ENCODE data around the gene CHRNA5.

The CHRNA5 gene

DNA sequence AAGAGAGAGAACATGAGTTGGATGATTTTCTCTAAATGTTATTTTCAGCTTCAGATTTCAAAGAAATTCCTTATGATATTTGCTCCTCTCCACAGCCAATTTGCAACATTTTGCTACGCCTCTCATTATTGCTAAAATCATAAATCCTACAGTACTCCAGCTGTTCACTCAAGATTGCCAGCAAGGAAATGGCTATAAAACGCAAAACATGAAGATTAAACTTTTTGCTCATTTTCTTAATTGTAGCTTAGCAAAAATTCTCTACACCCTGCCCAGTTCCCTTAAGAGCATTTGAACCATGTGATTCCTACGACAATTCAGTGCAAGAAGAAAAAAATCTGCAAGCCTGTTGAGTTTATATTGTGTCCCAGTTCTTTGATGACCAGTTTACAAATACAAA, 48.7 kb downstream of the CHRNA5 start:
- Histone ChIP-seq H3F3A (ENCODE audit: insufficient read depth, low read length) (no peaks in the 10 kb centered on the region), H3K36me3 (ENCODE audit: insufficient read depth, low read length) (no peaks in the 10 kb centered on the region), H3K9me2 (ENCODE audit: low read depth, low read length) (no peaks in the 10 kb centered on the region), H3K27ac (ENCODE audit: low read depth, low read length, poor library complexity, severe bottlenecking) (no peak overlapping the region), H2AFZ (ENCODE audit: low read length) (no peak overlapping the region), H3K4me2 (ENCODE audit: low read length) (no peak overlapping the region), H3K9ac (ENCODE audit: low read length) (no peak overlapping the region), H3K79me2 (ENCODE audit: insufficient read depth, low read length) (no peaks in the 10 kb centered on the region), H3K9me3 (ENCODE audit: low read length) (no peaks in the 10 kb centered on the region), H4K20me1 (ENCODE audit: insufficient read depth, low read length) (no peaks in the 10 kb centered on the region), H3K4me3 (ENCODE audit: low read depth, low read length, poor library complexity, severe bottlenecking) (no peak overlapping the region), H3K4me1 (ENCODE audit: insufficient read depth, low read length, severe bottlenecking) (no peaks in the 10 kb centered on the region), H3K27me3 (ENCODE audit: insufficient read depth, low read length) (no peaks in the 10 kb centered on the region)
- TF ChIP-seq, protein P1, sequence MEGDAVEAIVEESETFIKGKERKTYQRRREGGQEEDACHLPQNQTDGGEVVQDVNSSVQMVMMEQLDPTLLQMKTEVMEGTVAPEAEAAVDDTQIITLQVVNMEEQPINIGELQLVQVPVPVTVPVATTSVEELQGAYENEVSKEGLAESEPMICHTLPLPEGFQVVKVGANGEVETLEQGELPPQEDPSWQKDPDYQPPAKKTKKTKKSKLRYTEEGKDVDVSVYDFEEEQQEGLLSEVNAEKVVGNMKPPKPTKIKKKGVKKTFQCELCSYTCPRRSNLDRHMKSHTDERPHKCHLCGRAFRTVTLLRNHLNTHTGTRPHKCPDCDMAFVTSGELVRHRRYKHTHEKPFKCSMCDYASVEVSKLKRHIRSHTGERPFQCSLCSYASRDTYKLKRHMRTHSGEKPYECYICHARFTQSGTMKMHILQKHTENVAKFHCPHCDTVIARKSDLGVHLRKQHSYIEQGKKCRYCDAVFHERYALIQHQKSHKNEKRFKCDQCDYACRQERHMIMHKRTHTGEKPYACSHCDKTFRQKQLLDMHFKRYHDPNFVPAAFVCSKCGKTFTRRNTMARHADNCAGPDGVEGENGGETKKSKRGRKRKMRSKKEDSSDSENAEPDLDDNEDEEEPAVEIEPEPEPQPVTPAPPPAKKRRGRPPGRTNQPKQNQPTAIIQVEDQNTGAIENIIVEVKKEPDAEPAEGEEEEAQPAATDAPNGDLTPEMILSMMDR (IDR thresholded peaks at IDR 0.05; ENCODE audit: low read length) = no peak

GRCh38 chr15:78615151-78615589, 49.9 kb downstream of the CHRNA5 start:
- H3K36me3 ChIP-seq (ENCODE audit: insufficient read depth, low read length) = no peaks in the 10 kb centered on the region
- no peak overlapping the region for H2AFZ ChIP-seq (ENCODE audit: low read length)
- H3K27ac ChIP-seq (ENCODE audit: low read depth, low read length, poor library complexity, severe bottlenecking) = no peak overlapping the region
- no peak overlapping the region for H3K4me3 ChIP-seq (ENCODE audit: low read depth, low read length, poor library complexity, severe bottlenecking)
- H4K20me1 ChIP-seq (ENCODE audit: insufficient read depth, low read length) = no peaks in the 10 kb centered on the region
- no peaks in the 10 kb centered on the region for H3K4me1 ChIP-seq (ENCODE audit: insufficient read depth, low read length, severe bottlenecking)
- H3K4me2 ChIP-seq (ENCODE audit: low read length) = no peak overlapping the region
- no peaks in the 10 kb centered on the region for H3K9me2 ChIP-seq (ENCODE audit: low read depth, low read length)
- H3K9ac ChIP-seq (ENCODE audit: low read length) = no peak overlapping the region
- no peaks in the 10 kb centered on the region for H3K79me2 ChIP-seq (ENCODE audit: insufficient read depth, low read length)
- TF ChIP-seq EZH2 (IDR thresholded peaks at IDR 0.05; ENCODE audit: borderline replicate concordance, low read length) = no peak
- TF ChIP-seq, protein P1 (IDR thresholded peaks at IDR 0.05; ENCODE audit: low read length) = no peak
- no peaks in the 10 kb centered on the region for H3K27me3 ChIP-seq (ENCODE audit: insufficient read depth, low read length)
- no peaks in the 10 kb centered on the region for H3K9me3 ChIP-seq (ENCODE audit: low read length)
- no peaks in the 10 kb centered on the region for H3F3A ChIP-seq (ENCODE audit: insufficient read depth, low read length)

DNA sequence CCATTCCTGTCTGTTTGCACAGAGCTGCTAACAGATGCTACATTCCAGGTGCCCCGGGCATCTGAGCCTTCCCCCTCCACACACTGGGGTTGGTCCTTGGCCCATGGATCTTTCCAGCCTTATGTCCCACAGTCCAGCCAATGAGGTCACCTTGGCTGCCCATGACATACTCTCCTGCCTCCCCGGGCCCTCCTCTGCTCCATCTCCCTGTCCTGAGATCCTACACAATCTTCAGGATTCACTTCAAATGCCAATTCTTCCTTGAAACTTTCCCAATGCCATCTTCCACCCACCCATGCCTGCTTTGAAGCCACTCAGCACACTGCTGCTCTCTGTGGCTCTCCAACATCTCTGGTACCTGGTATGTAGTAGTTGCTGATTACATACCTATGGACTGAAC, 51.2 kb downstream of the CHRNA5 start:
- Histone ChIP-seq H3K4me2 (ENCODE audit: low read length) (no peak overlapping the region), H2AFZ (ENCODE audit: low read length) (no peak overlapping the region), H3K27me3 (ENCODE audit: insufficient read depth, low read length) (no peaks in the 10 kb centered on the region), H3K79me2 (ENCODE audit: insufficient read depth, low read length) (no peaks in the 10 kb centered on the region), H3K4me3 (ENCODE audit: low read depth, low read length, poor library complexity, severe bottlenecking) (no peak overlapping the region), H3K9ac (ENCODE audit: low read length) (no peak overlapping the region), H3K4me1 (ENCODE audit: insufficient read depth, low read length, severe bottlenecking) (no peaks in the 10 kb centered on the region), H3K9me2 (ENCODE audit: low read depth, low read length) (no peaks in the 10 kb centered on the region), H4K20me1 (ENCODE audit: insufficient read depth, low read length) (no peaks in the 10 kb centered on the region), H3F3A (ENCODE audit: insufficient read depth, low read length) (no peaks in the 10 kb centered on the region), H3K9me3 (ENCODE audit: low read length) (no peaks in the 10 kb centered on the region), H3K27ac (ENCODE audit: low read depth, low read length, poor library complexity, severe bottlenecking) (no peak overlapping the region), H3K36me3 (ENCODE audit: insufficient read depth, low read length) (no peaks in the 10 kb centered on the region)
- TF ChIP-seq, protein P1 (IDR thresholded peaks at IDR 0.05; ENCODE audit: low read length) = no peak
- no peak for TF ChIP-seq EZH2 (IDR thresholded peaks at IDR 0.05; ENCODE audit: borderline replicate concordance, low read length)
